NB4 (cell line): ENCODE data around the gene NCBP2L.

Source experiments
- MYC ChIP-seq: IDR thresholded peaks from 2 replicates; pipeline ENCODE4 v1.6.1; 2011; ENCODE audit warnings: low read depth, low read length
- POLR2A ChIP-seq: IDR thresholded peaks from 2 replicates; pipeline ENCODE4 v1.6.1; 2011; ENCODE audit warnings: mild to moderate bottlenecking; ENCODE audit not compliant: insufficient read length; ENCODE audit errors: extremely low read depth
- TF ChIP-seq, protein P1 (sequence below): IDR thresholded peaks from one replicate; pipeline ENCODE4 v1.5.1; 2012; ENCODE audit warnings: low read depth, low read length
- TF ChIP-seq, protein P2 (sequence below): IDR thresholded peaks from 2 replicates; pipeline ENCODE4 v1.6.1; 2011; ENCODE audit warnings: low read depth, low read length

DNA sequence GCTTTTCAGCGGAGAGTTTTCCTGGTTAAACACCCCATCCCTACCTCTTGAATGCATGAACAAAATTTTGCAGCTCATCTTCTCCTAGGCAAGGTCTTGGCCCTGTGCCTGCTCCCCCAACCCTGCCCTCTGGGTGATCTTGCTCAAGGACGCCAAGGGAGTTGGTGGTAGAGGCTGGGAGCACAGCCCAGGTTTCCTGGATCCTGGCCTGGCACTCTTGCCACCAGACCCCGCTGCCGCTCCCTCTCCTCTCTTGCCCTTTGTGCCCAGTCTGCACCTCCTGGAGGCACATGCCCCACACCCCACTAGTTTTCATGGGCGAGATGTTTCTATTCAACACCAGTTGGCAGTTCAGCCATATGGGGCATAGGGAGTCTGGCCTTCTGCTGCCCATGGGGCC, 39.3 kb upstream of the NCBP2L start:
- TF ChIP-seq, protein P1, sequence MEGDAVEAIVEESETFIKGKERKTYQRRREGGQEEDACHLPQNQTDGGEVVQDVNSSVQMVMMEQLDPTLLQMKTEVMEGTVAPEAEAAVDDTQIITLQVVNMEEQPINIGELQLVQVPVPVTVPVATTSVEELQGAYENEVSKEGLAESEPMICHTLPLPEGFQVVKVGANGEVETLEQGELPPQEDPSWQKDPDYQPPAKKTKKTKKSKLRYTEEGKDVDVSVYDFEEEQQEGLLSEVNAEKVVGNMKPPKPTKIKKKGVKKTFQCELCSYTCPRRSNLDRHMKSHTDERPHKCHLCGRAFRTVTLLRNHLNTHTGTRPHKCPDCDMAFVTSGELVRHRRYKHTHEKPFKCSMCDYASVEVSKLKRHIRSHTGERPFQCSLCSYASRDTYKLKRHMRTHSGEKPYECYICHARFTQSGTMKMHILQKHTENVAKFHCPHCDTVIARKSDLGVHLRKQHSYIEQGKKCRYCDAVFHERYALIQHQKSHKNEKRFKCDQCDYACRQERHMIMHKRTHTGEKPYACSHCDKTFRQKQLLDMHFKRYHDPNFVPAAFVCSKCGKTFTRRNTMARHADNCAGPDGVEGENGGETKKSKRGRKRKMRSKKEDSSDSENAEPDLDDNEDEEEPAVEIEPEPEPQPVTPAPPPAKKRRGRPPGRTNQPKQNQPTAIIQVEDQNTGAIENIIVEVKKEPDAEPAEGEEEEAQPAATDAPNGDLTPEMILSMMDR: no peak
- TF ChIP-seq POLR2A (no peak), MYC (no peak)
- TF ChIP-seq, protein P2, sequence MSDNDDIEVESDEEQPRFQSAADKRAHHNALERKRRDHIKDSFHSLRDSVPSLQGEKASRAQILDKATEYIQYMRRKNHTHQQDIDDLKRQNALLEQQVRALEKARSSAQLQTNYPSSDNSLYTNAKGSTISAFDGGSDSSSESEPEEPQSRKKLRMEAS: no peak
